CD4-positive, CD25-positive, alpha-beta regulatory T cell (primary cell): ENCODE results near the gene PPP2R5C. TPM values are rescaled to one million over a fixed set of nuclear protein-coding genes. Genes with fewer than 3 reads are reported as not detected.
A peak's percentile ranks its signal among the peaks of the same experiment; 100 is the strongest.

ENCODE experiments used
- ATAC-seq, 2 donors: fragments of 150-1000 bp; cut with Tn5 transposase; one replicate each; pipeline ENCODE4 v1.10.0; 2021; ENCODE audit warnings: low read depth in 2 of 2, moderate number of reproducible peaks in 2 of 2, moderate library complexity in 1 of 2
- DNase-seq, 3 donors: peaks; one replicate each; pipeline versions ENCODE4 v3.0.0 to v3.0.0-alpha.2; 2012 to 2022; ENCODE audit warnings: mixed read lengths in 1 of 3
- H3K27ac ChIP-seq: one replicate; pipeline ENCODE4 v1.7.0; 2013; ENCODE audit warnings: mild to moderate bottlenecking, low read length; ENCODE audit not compliant: insufficient read depth, poor library complexity, severe bottlenecking
- H3K27me3 ChIP-seq: one replicate; pipeline ENCODE4 v1.7.0; 2013; ENCODE audit warnings: low read length; ENCODE audit not compliant: control insufficient read depth, insufficient read depth
- H3K36me3 ChIP-seq: one replicate; pipeline ENCODE4 v1.7.0; 2013; ENCODE audit warnings: mild to moderate bottlenecking, low read length, moderate library complexity; ENCODE audit not compliant: control insufficient read depth, insufficient read depth
- H3K4me1 ChIP-seq: 2 replicates; pipeline ENCODE4 v1.7.0; 2013; ENCODE audit warnings: mild to moderate bottlenecking, low read length; ENCODE audit not compliant: insufficient read depth, control insufficient read depth, poor library complexity, severe bottlenecking
- H3K4me3 ChIP-seq: one replicate; pipeline ENCODE4 v1.7.0; 2013; ENCODE audit warnings: low read depth, mild to moderate bottlenecking, low read length, moderate library complexity
- H3K9me3 ChIP-seq, 2 experiments: 1 replicate in 1 of 2; 2 replicates in 1 of 2; pipeline ENCODE4 v1.7.0; 2013; ENCODE audit warnings: low read length in 2 of 2, mild to moderate bottlenecking in 1 of 2, moderate library complexity in 1 of 2; ENCODE audit not compliant: control insufficient read depth in 2 of 2
- H3K27ac Mint-ChIP-seq, 3 donors: one replicate each; pipeline ENCODE4 v1.8.0; 2020 to 2022; ENCODE audit warnings: mild to moderate bottlenecking in 3 of 3, mixed read lengths in 3 of 3, moderate library complexity in 2 of 3
- H3K27me3 Mint-ChIP-seq: one replicate; pipeline ENCODE4 v1.8.0; 2022; ENCODE audit warnings: mild to moderate bottlenecking, mixed read lengths
- H3K36me3 Mint-ChIP-seq: one replicate; pipeline ENCODE4 v1.8.0; 2020; ENCODE audit warnings: mixed read lengths
- H3K4me1 Mint-ChIP-seq, 4 donors: one replicate each; pipeline ENCODE4 v1.8.0; 2020 to 2022; ENCODE audit warnings: mixed read lengths in 4 of 4, mild to moderate bottlenecking in 1 of 4
- H3K4me3 Mint-ChIP-seq, 4 donors: one replicate each; pipeline ENCODE4 v1.8.0; 2020 to 2022; ENCODE audit warnings: mild to moderate bottlenecking in 4 of 4, mixed read lengths in 4 of 4, moderate library complexity in 3 of 4
- H3K9me3 Mint-ChIP-seq, 7 donors: one replicate each; pipeline ENCODE4 v1.8.0; 2020 to 2022; ENCODE audit warnings: mixed read lengths in 7 of 7, mild to moderate bottlenecking in 3 of 7, moderate library complexity in 2 of 7
- polyA plus RNA-seq, 4 donors: library from polyadenylated mRNA; unstranded; fragments of 300-500 nt; fragmentation: Illumina TruSeq; gene quantifications; one replicate each; pipeline ENCODE4 v1.2.3, GENCODE V29; 2021
- total RNA-seq: library from RNA; stranded (reverse); gene quantifications from one replicate; pipeline ENCODE4 v1.2.3, GENCODE V29; 2022

The PPP2R5C gene
- total and polyA plus RNA-seq, 5 donors from 2014 or later, result 244 to 650 (median 282) TPM

DNA sequence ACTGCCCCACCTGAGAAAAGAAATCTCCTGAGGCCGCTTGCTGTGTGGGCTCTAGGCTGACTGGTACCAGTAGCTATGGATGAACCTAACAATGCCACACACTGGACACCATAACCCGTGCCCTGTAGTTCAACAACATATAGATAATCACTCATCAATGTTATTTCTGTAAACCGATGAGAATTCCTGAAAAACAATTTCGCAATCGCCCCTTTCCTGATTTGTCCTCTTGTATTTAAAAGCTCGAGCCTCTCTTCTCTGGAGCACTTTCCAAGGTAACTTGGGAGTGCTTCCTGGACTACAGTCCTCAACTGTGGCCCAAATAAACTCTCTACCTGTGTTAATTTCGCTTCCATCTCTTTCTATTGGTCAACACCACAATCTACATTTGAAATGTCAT is 26.1 kb upstream of the PPP2R5C start:
- peaks cover 4% of the 10 kb centered on the region for H3K36me3 Mint-ChIP-seq
- no peaks in the 10 kb centered on the region for H3K27me3 ChIP-seq
- no peak overlapping the region for H3K4me3 ChIP-seq
- peaks cover 14 to 52% (median 25%) of the 10 kb centered on the region in 4 donors for H3K4me1 Mint-ChIP-seq
- no peak overlapping the region for H3K27ac ChIP-seq
- DNase-seq (no peak), ATAC-seq (no peak)
- H3K4me1 ChIP-seq, result peaks cover 32% of the 10 kb centered on the region
- H3K36me3 ChIP-seq, result no peaks in the 10 kb centered on the region
- H3K9me3 ChIP-seq, result peaks cover 0 to 10% of the 10 kb centered on the region in 2 experiments
- peaks cover 0 to 11% (median 5%) of the 10 kb centered on the region in 7 donors for H3K9me3 Mint-ChIP-seq
- H3K27me3 Mint-ChIP-seq, result peaks cover 9% of the 10 kb centered on the region
- peak overlapping the region in 1 of 4 donors; percentile 47 for H3K4me3 Mint-ChIP-seq
- H3K27ac Mint-ChIP-seq, result peak overlapping the region in 2 of 3 donors; percentile 62 to 89

DNA sequence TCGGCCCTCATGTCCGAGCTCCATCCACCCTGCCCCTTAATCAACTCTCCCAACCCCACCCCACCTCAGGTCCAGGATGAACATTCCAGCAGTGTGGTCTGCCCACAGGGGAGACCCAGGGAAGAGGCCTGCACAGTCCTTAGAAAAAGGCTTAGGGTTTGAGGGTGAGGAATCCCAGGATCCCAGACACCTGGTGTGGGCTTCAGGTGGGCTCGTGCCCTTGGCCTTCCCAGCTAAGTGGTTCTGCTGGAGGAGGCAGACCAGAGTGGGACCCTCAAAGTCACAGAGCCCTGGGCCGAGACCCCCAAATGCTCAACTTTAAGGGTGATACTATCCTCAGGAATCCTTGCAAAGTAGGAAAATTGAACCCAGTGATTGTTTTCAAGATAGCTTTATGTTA is 25.4 kb upstream of the PPP2R5C start:
- Histone ChIP-seq H3K4me1 (peaks cover 26% of the 10 kb centered on the region), H3K9me3 (peaks cover 0 to 16% of the 10 kb centered on the region in 2 experiments), H3K36me3 (no peaks in the 10 kb centered on the region), H3K27me3 (no peaks in the 10 kb centered on the region), H3K27ac (no peak overlapping the region), H3K4me3 (no peak overlapping the region)
- no peak overlapping the region for H3K4me3 Mint-ChIP-seq
- peaks cover 0 to 14% (median 8%) of the 10 kb centered on the region in 7 donors for H3K9me3 Mint-ChIP-seq
- H3K27me3 Mint-ChIP-seq, result peaks cover 9% of the 10 kb centered on the region
- H3K4me1 Mint-ChIP-seq, result peaks cover 12 to 46% (median 22%) of the 10 kb centered on the region in 4 donors
- DNase-seq, result no peak
- H3K27ac Mint-ChIP-seq, result no peak overlapping the region
- peaks cover 4% of the 10 kb centered on the region for H3K36me3 Mint-ChIP-seq
- no peak for ATAC-seq

DNA sequence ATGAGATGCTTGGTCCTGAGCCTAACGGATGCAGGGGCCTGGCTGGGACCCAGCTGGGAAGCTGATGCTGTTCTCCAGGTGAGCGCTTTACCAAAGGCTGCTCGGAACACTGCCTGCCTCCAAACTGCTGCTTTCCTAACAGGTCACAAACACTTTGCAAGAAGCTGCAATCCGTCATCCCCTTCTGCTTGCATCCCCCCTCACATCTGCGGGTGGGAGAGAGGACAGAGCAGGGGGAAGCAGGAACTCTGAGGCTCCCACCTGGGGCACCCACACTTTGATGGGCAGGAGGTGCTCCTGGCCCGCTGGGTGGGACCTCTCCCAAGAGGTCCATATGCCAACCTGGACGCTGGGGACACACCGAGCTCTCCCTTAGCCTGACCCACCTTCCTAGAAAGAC is 24.9 kb upstream of the PPP2R5C start:
- Mint-ChIP-seq H3K4me3 (no peak overlapping the region), H3K27ac (peak overlapping the region in 2 of 3 donors; percentile 14 to 77)
- no peak for DNase-seq

GRCh38 chr14:101737414-101738339 is 23.8 kb upstream of the PPP2R5C start:
- peaks cover 9% of the 10 kb centered on the region for H3K27me3 Mint-ChIP-seq
- H3K27me3 ChIP-seq, result no peaks in the 10 kb centered on the region
- peaks cover 3 to 19% of the 10 kb centered on the region in 2 experiments for H3K9me3 ChIP-seq
- H3K36me3 Mint-ChIP-seq, result peaks cover 4% of the 10 kb centered on the region
- H3K4me1 Mint-ChIP-seq, result peaks cover 0 to 30% (median 11%) of the 10 kb centered on the region in 4 donors
- peak overlapping the region; percentile 10 to 89 (median 77) for H3K27ac Mint-ChIP-seq
- no peak overlapping the region for H3K27ac ChIP-seq
- peak overlapping the region in 1 of 4 donors; percentile 24 for H3K4me3 Mint-ChIP-seq
- ATAC-seq (peak in 1 of 2 donors; percentile 66), DNase-seq (peak in 2 of 3 donors; percentile 29 to 47)
- H3K36me3 ChIP-seq, result no peaks in the 10 kb centered on the region
- peaks cover 0 to 22% (median 13%) of the 10 kb centered on the region in 7 donors for H3K9me3 Mint-ChIP-seq
- peaks cover 11% of the 10 kb centered on the region for H3K4me1 ChIP-seq
- no peak overlapping the region for H3K4me3 ChIP-seq

More for the DNA sequence above, 24.9 kb upstream of the PPP2R5C start:
- Histone ChIP-seq H3K27me3 (no peaks in the 10 kb centered on the region), H3K36me3 (no peaks in the 10 kb centered on the region), H3K9me3 (peaks cover 3 to 19% of the 10 kb centered on the region in 2 experiments), H3K27ac (no peak overlapping the region), H3K4me1 (peaks cover 21% of the 10 kb centered on the region), H3K4me3 (no peak overlapping the region)
- Mint-ChIP-seq H3K4me1 (peaks cover 8 to 41% (median 19%) of the 10 kb centered on the region in 4 donors), H3K27me3 (peaks cover 9% of the 10 kb centered on the region), H3K36me3 (peaks cover 4% of the 10 kb centered on the region), H3K9me3 (peaks cover 0 to 19% (median 10%) of the 10 kb centered on the region in 7 donors)
- no peak for ATAC-seq

DNA sequence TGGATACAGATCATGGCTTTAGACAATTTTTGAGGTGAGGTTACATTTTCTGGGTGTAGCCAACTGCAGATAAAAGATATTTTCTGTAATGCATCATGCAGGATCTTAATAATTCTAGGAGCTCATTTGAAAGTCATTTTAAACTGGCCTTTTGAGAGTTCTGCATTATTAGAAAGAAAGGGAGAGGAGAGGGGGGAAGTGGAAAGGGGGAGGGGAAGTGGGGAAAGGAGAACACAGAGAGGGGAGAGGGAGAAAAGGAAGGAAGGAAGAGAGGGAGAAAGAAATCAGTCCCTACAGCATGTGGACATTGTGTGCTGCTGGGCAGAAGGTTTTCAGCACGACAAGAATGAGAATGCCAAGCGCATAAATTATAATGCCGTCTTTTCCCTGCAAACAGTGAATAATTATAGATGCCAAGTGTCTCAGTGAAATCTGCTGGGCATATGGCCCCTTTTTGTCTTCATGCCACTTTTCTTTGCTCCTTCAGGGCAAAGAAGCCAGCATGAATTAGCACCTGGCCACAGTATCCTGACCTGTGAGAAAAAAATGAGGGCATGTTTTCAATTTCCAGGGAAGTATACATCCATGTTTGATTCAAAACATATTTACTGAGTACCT is 22.7 kb upstream of the PPP2R5C start:
- H3K27me3 ChIP-seq, result no peaks in the 10 kb centered on the region
- DNase-seq (no peak), ATAC-seq (no peak)
- H3K9me3 ChIP-seq, result peaks cover 3 to 19% of the 10 kb centered on the region in 2 experiments
- no peaks in the 10 kb centered on the region for H3K36me3 ChIP-seq
- no peak overlapping the region for H3K4me3 Mint-ChIP-seq
- H3K27ac Mint-ChIP-seq, result no peak overlapping the region
- peaks cover under 1% of the 10 kb centered on the region for H3K36me3 Mint-ChIP-seq
- peaks cover 0 to 20% (median 7%) of the 10 kb centered on the region in 4 donors for H3K4me1 Mint-ChIP-seq
- no peak overlapping the region for H3K27ac ChIP-seq
- H3K4me3 ChIP-seq, result no peak overlapping the region
- H3K4me1 ChIP-seq, result peaks cover 6% of the 10 kb centered on the region
- peaks cover 0 to 24% (median 13%) of the 10 kb centered on the region in 7 donors for H3K9me3 Mint-ChIP-seq
- peaks cover 9% of the 10 kb centered on the region for H3K27me3 Mint-ChIP-seq

DNA sequence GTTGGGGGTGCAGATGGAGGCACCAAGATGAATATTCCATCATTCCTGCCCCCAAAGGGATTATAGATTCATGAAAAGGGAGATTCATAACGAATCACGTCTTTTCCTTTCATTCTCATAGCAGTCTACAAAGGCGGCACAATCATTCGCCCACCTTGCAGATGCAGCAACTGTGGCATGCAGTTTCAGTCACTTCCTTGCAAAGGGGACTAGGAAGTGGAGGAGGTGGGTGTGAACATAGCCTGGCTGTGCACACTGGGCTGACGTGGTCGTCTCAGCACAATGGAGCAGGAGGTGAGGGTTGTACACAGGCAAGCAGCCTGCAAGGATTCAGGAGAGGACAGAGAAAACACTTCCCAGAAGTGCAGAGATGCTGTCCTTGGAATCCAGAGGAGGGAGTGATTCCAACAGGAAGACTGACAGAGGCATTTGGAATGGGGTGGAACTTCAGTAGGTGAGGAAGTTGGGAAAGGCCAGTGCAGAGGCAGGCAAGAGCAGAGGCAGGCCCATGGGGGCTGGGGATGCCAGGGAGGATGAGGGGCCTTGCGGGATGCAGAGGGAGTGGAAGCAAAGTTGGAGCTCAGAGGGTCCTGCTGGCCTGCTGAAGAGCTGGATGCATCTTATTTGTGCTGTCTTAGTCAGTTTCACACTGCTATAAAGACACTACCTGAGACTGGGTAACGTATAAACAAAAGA is 21.9 kb upstream of the PPP2R5C start:
- H3K27ac Mint-ChIP-seq, result no peak overlapping the region
- H3K36me3 Mint-ChIP-seq, result no peaks in the 10 kb centered on the region
- H3K9me3 Mint-ChIP-seq, result peaks cover 0 to 25% (median 13%) of the 10 kb centered on the region in 7 donors
- no peaks in the 10 kb centered on the region for H3K27me3 ChIP-seq
- H3K27me3 Mint-ChIP-seq, result peaks cover 9% of the 10 kb centered on the region
- no peak overlapping the region for H3K4me3 ChIP-seq
- no peak for ATAC-seq
- no peak overlapping the region for H3K4me3 Mint-ChIP-seq
- H3K4me1 Mint-ChIP-seq, result peaks cover 0 to 15% (median 6%) of the 10 kb centered on the region in 4 donors
- no peak overlapping the region for H3K27ac ChIP-seq
- DNase-seq, result no peak
- H3K9me3 ChIP-seq, result peaks cover 3 to 19% of the 10 kb centered on the region in 2 experiments
- H3K4me1 ChIP-seq, result peaks cover 6% of the 10 kb centered on the region
- H3K36me3 ChIP-seq, result no peaks in the 10 kb centered on the region

- H3K27me3 ChIP-seq, result no peaks in the 10 kb centered on the region
- ATAC-seq (no peak), DNase-seq (no peak)
- no peaks in the 10 kb centered on the region for H3K36me3 Mint-ChIP-seq
- H3K27ac Mint-ChIP-seq, result no peak overlapping the region
- H3K27me3 Mint-ChIP-seq, result peaks cover 9% of the 10 kb centered on the region
- H3K4me3 ChIP-seq, result no peak overlapping the region
- no peak overlapping the region for H3K4me3 Mint-ChIP-seq
- peaks cover 6% of the 10 kb centered on the region for H3K4me1 ChIP-seq
- peaks cover 3 to 19% of the 10 kb centered on the region in 2 experiments for H3K9me3 ChIP-seq
- peaks cover 0 to 15% (median 6%) of the 10 kb centered on the region in 4 donors for H3K4me1 Mint-ChIP-seq
- no peak overlapping the region for H3K27ac ChIP-seq
- peaks cover 0 to 25% (median 13%) of the 10 kb centered on the region in 7 donors for H3K9me3 Mint-ChIP-seq
- no peaks in the 10 kb centered on the region for H3K36me3 ChIP-seq
These were observed 20.5 kb upstream of the PPP2R5C start for GRCh38 chr14:101740981-101741380.
